ENCODE data around the gene P2RY2. TPM values are rescaled to one million over a fixed set of nuclear protein-coding genes. Genes with fewer than 3 reads are reported as not detected.

The P2RY2 gene
- total and polyA plus RNA-seq, 9 of the 15 experiments (the other 6 are each of a cell fraction or from before 2014, with no cell fraction given): not detected

GRCh38 chr11:73258104-73259035 lies 40.3 kb downstream of the P2RY2 start:
- H3K27ac ChIP-seq (ENCODE audit: extremely low read depth, low read depth, low read length): no peak overlapping the region
- TF ChIP-seq REST (IDR thresholded peaks at IDR 0.05; ENCODE audit: borderline replicate concordance): no peak
- no peak for TF ChIP-seq REST (CRISPR knock-in tag; IDR thresholded peaks at IDR 0.05; ENCODE audit: low read depth)
- TF ChIP-seq MTF1 (CRISPR knock-in tag; IDR thresholded peaks at IDR 0.05; ENCODE audit: borderline replicate concordance): no peak
- no peak for TF ChIP-seq ZNF75A (CRISPR knock-in tag; IDR thresholded peaks at IDR 0.05)

More at GRCh38 chr11:73258104-73259035, 40.3 kb downstream of the P2RY2 start:
- ChIA-PET CTCF (ENCODE audit: low intra/inter-chr PET ratio) (no interaction called here), POLR2A (interaction anchor here (0.6 to 0.9 kb wide), 3 partner anchors 9 to 29 kb away, joined by 3 to 4 read pairs (median 3); no protein-coding TSS in a partner anchor)
- no peak overlapping the region for H3K4me2 ChIP-seq (ENCODE audit: insufficient read depth, low read length)
- no peak overlapping the region for H2AFZ ChIP-seq (ENCODE audit: low read depth, low read length)
- no peak overlapping the region for H3K4me3 ChIP-seq
- intact Hi-C loops (cut with micrococcal nuclease) (no loop called here), in situ Hi-C loops (cut with MboI) (no loop called here)
- BruUV-seq (replicated peaks): no TSS peak
- H3K36me3 ChIP-seq (ENCODE audit: control insufficient read depth, insufficient read depth, low read length): no peaks in the 10 kb centered on the region
- 10% methylated on average over 7 of the region's 7 CpGs for WGBS (ENCODE audit: insufficient coverage, low coverage, missing lambda C conversion rate)
- ATAC-seq (no peak), DNase-seq (ENCODE audit: extremely low read depth in 1 of 4, low spot score in 3 of 4) (no peak), FAIRE-seq (no peak)
- peaks cover 7 to 11% of the 10 kb centered on the region in 2 experiments for H3K27me3 ChIP-seq (ENCODE audit: control insufficient read depth in 2 of 2, insufficient read depth in 2 of 2, low read length in 2 of 2)
- no peaks in the 10 kb centered on the region for H3K9me1 ChIP-seq (ENCODE audit: control insufficient read depth, insufficient read depth, low read length)
- H3K9me3 ChIP-seq (replicated peaks; ENCODE audit: control insufficient read depth, insufficient read depth, low read depth, low read length): no peaks in the 10 kb centered on the region
- peak overlapping the region in 1 of 2 experiments; percentile 32; a peak in 1 of 4 replicates for H3K9ac ChIP-seq (ENCODE audit: insufficient read depth in 1 of 2, low read depth in 2 of 2, low read length in 2 of 2)
- H3K79me2 ChIP-seq (ENCODE audit: control insufficient read depth, insufficient read depth, low read length): no peaks in the 10 kb centered on the region
- no peaks in the 10 kb centered on the region for H4K20me1 ChIP-seq (replicated peaks; ENCODE audit: control insufficient read depth, insufficient read depth, low read length)
- H3K4me1 ChIP-seq (replicated peaks in 1 of 2; ENCODE audit: control insufficient read depth in 2 of 2, insufficient read depth in 2 of 2, low read length in 2 of 2): no peaks in the 10 kb centered on the region

Data from K562 (cell line).